Right lobe of liver (tissue), 6 donors: Measurements from ENCODE around the gene FAM136A. TPM values are rescaled to one million over a fixed set of nuclear protein-coding genes. Genes with fewer than 3 reads are reported as not detected.
"Not testable (repeated sequence)": the region's sequence is repeated elsewhere in the genome, so short reads cannot be mapped to it uniquely, and the experiment has no call there.

Experiments used
- ATAC-seq, 4 donors: fragments of 200-7000 bp; cut with Tn5 transposase; one replicate each; pipeline ENCODE4 v1.9.1; 2020; ENCODE audit warnings: mild to moderate bottlenecking in 4 of 4, moderate library complexity in 4 of 4
- DNase-seq, 3 donors: peaks; one replicate each; pipeline ENCODE4 v3.0.0-alpha.2; 2020
- H3K27ac ChIP-seq, 3 donors: fragments of 200-600 bp; one replicate each; pipeline ENCODE4 v1.8.0; 2022
- H3K27me3 ChIP-seq, 2 donors: fragments of 200-600 bp; one replicate each; pipeline ENCODE4 v1.8.0; 2022
- H3K36me3 ChIP-seq, 4 donors: fragments of 200-600 bp; sonication (generic) in 1 of 4; one replicate each; pipeline versions ENCODE4 v1.5.1 to v1.8.0; 2017 to 2022; ENCODE audit warnings: control low read depth in 1 of 4
- H3K4me1 ChIP-seq, 4 donors: fragments of 200-600 bp; sonication (generic) in 1 of 4; one replicate each; pipeline versions ENCODE4 v1.5.1 to v1.8.0; 2017 to 2022; ENCODE audit warnings: control low read depth in 1 of 4
- H3K4me3 ChIP-seq, 3 donors: fragments of 200-600 bp; one replicate each; pipeline ENCODE4 v1.8.0; 2022
- H3K9me3 ChIP-seq, 4 donors: fragments of 200-600 bp; sonication (generic) in 1 of 4; one replicate each; pipeline versions ENCODE4 v1.5.1 to v1.8.0; 2017 to 2022; ENCODE audit warnings: control low read depth in 1 of 4
- CTCF ChIP-seq, 4 donors: fragments of 200-600 bp in 3 of 4; fragments of 450-650 bp in 1 of 4; IDR thresholded peaks; one replicate each; pipeline versions ENCODE4 v1.5.1 to v1.8.0; 2016 to 2022; ENCODE audit warnings: antibody characterized with exemption in 4 of 4, mild to moderate bottlenecking in 2 of 4
- POLR2A ChIP-seq: fragments of 450-650 bp; IDR thresholded peaks from one replicate; pipeline ENCODE4 v1.6.1; 2017; ENCODE audit warnings: antibody characterized with exemption, mild to moderate bottlenecking
- WGBS: methylation state at CpG from one replicate; pipeline ENCODE4 v1.1.6; 2018; ENCODE audit warnings: low coverage, low lambda C conversion rate; ENCODE audit not compliant: insufficient coverage; ENCODE audit errors: missing lambda C conversion rate; 5-methylcytosine and 5-hydroxymethylcytosine counted together
- intact Hi-C, 2 donors: fragments of 100-400 bp; cut with DNase I; formaldehyde crosslinking; loops; one replicate each; pipeline versions ENCODE4 v1.11.2 to v1.14.1; 2022
- total RNA-seq, 6 experiments: library from RNA; depleted of rRNA in 2 of 6; stranded (reverse); fragments of >200 nt in 2 of 6; fragmentation: NEBNext Ultra II Directional in 3 of 6; extraction: Animal tissue kit (Norgen Biotek cat#: 25700) in 3 of 6; gene quantifications; one replicate each; pipeline versions ENCODE4 v1.1.0 to v1.2.4, GENCODE V29; 2016 to 2023
- donor health status: DM: no; HTN: yes; CAD: no.
- donor health status: DM: no; HTN: no; CAD: no.
- donor health status: DM: no; HTN: no; CAD: no.
- donor health status: DM: no; HTN: yes; CAD: no.
- donor health status: DM: no; HTN: yes; CAD: no.

FAM136A gene
- total RNA-seq, 6 experiments from 2014 or later: 18.6 to 31.6 (median 21.1) TPM

- no peak overlapping the region for H3K27ac ChIP-seq
- peaks cover 0 to 6% (median 2%) of the 10 kb centered on the region in 4 donors for H3K4me1 ChIP-seq
- TF ChIP-seq POLR2A (no peak), CTCF (IDR thresholded peaks at IDR 0.05) (no peak)
- H3K9me3 ChIP-seq: no peaks in the 10 kb centered on the region
- intact Hi-C loops: no loop called here
- no peak for DNase-seq
- WGBS: 69% methylated on average over 3 of the region's 3 CpGs
- H3K27me3 ChIP-seq: no peaks in the 10 kb centered on the region
- no peak overlapping the region for H3K4me3 ChIP-seq
- no peak for ATAC-seq
- H3K36me3 ChIP-seq: no peaks in the 10 kb centered on the region
Observed at GRCh38 chr2:70305531-70305930, 3.7 kb upstream of the FAM136A start.

GRCh38 chr2:70304498-70304897 is 2.6 kb upstream of the FAM136A start:
- DNase-seq (no peak), ATAC-seq (no peak)
- no peak overlapping the region for H3K4me3 ChIP-seq
- intact Hi-C loops: no loop called here
- no peak for TF ChIP-seq POLR2A
- no peak for TF ChIP-seq CTCF (IDR thresholded peaks at IDR 0.05)
- H3K27ac ChIP-seq: no peak overlapping the region
- H3K27me3 ChIP-seq: no peaks in the 10 kb centered on the region
- no peaks in the 10 kb centered on the region for H3K9me3 ChIP-seq
- peaks cover 0 to 4% (median 0%) of the 10 kb centered on the region in 4 donors for H3K36me3 ChIP-seq
- H3K4me1 ChIP-seq: peaks cover 0 to 6% (median 2%) of the 10 kb centered on the region in 4 donors
- 65% methylated on average over 4 of the region's 4 CpGs for WGBS

- Histone ChIP-seq H3K9me3 (no peaks in the 10 kb centered on the region), H3K4me1 (peaks cover 0 to 6% (median 2%) of the 10 kb centered on the region in 4 donors), H3K4me3 (no peak overlapping the region), H3K27ac (no peak overlapping the region), H3K36me3 (peaks cover 0 to 13% (median 3%) of the 10 kb centered on the region in 4 donors), H3K27me3 (no peaks in the 10 kb centered on the region)
- intact Hi-C loops: no loop called here
- WGBS: 81% methylated on average over 3 of the region's 3 CpGs
- no peak for TF ChIP-seq CTCF (IDR thresholded peaks at IDR 0.05)
- no peak for TF ChIP-seq POLR2A
- no peak for ATAC-seq
- no peak for DNase-seq
Observed at GRCh38 chr2:70303186-70303585, 1.3 kb upstream of the FAM136A start.

- Histone ChIP-seq H3K36me3 (peaks cover 0 to 17% (median 3%) of the 10 kb centered on the region in 4 donors), H3K4me3 (peak overlapping the region in 2 of 3 donors; percentile 85 to 98)
- H3K27ac ChIP-seq, intact Hi-C loops, ATAC-seq, DNase-seq, H3K4me1 ChIP-seq, H3K9me3 ChIP-seq, H3K27me3 ChIP-seq: not testable (repeated sequence)
- 21% methylated on average over 10 of the region's 11 CpGs for WGBS
Observed at GRCh38 chr2:70302195-70302546, 304 bp upstream of the FAM136A start.

GRCh38 chr2:70300771-70301343 is 1.0 kb downstream of the FAM136A start:
- Histone ChIP-seq H3K4me3 (peak overlapping the region; percentile 85 to 98 (median 87)), H3K4me1 (peaks cover 0 to 6% (median 2%) of the 10 kb centered on the region in 4 donors), H3K27me3 (no peaks in the 10 kb centered on the region), H3K9me3 (no peaks in the 10 kb centered on the region), H3K36me3 (peaks cover 0 to 17% (median 3%) of the 10 kb centered on the region in 4 donors), H3K27ac (peak overlapping the region in 1 of 3 donors; percentile 79)
- WGBS: 21% methylated on average over 7 of the region's 10 CpGs
- intact Hi-C loops: no loop called here
- no peak for ATAC-seq
- no peak for DNase-seq
- TF ChIP-seq POLR2A (no peak), CTCF (IDR thresholded peaks at IDR 0.05) (peak in 2 of 4 donors; percentile 36 to 49)

- peaks cover 0 to 17% (median 3%) of the 10 kb centered on the region in 4 donors for H3K36me3 ChIP-seq
- WGBS: no CpG with 5 or more reads among the region's 4 CpGs
- H3K27ac ChIP-seq, H3K4me1 ChIP-seq, H3K27me3 ChIP-seq, H3K4me3 ChIP-seq, H3K9me3 ChIP-seq, DNase-seq, intact Hi-C loops, ATAC-seq: not testable (repeated sequence)
Observed at GRCh38 chr2:70297828-70298227, 4.0 kb downstream of the FAM136A start.
